ENCODE measurements around the gene FGF7.
"Not testable (repeated sequence)": the region's sequence is repeated elsewhere in the genome, so short reads cannot be mapped to it uniquely, and the experiment has no call there.

FGF7 gene

DNA sequence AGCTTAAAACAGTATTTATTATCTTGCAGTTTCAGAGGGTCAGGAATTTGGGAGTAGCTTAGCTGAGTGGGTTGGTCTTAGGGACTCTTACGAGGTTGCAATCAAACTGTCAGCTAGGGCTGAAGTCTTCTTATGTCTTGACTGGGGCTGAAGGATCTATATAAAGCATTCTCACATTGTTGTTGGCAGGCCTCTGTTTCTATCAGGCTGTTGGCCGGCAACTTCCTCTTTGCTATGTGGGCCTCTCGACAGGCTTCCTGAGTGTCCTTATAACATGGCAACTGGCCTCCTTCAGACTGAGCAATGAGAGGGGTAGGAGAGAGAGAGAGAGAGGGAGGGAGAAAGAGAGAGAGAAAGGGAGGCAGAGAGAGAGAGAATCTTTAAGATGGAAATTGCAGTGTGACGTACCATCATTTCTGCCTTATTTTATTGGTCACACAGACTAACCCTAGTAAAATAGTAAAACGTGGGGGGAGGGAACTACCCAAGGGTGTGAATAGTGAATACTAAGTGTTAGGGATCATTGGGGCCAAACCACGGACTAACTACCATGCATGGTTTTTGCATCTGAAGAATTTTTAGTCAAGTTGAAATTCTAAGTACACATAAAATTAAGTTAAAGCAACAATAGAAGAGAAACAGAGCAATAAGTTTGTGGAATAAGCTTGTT is 16.1 kb downstream of the FGF7 start:
- DNase-seq (ENCODE audit: low read depth): no peak

DNA sequence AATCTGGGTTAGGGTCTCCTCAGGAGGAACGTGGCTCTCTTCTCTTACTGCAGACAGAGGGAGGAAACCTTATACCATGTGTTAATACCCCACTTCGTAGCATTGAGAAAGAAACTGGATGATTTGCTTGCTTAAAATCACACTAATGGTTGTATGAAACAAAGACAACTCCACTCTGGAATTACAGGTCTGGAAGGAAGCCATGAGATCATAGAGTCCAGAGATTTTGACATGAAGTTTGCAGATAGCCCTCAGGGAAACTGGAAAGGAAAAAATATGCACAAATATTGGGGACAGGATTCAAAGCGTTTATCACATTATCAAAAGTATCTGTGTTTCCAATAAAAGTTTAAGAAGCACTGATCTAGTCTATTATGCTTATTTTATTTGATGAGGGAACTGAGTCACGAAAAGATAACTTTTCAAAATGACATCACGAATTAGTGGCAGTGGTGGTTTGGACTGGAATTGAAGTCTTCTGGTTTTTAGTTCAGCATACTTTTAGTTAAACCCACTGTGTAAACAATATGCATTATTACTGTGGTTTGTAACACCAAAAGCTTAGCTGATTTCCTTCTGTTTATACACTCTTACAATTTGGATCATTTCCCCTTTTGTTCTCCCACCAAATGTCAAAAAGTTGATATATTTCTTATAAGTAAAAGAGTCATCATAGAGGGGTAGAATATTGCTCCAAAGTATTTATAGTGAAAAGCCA is 16.8 kb downstream of the FGF7 start:
- no peak for DNase-seq (ENCODE audit: low read depth)

DNA sequence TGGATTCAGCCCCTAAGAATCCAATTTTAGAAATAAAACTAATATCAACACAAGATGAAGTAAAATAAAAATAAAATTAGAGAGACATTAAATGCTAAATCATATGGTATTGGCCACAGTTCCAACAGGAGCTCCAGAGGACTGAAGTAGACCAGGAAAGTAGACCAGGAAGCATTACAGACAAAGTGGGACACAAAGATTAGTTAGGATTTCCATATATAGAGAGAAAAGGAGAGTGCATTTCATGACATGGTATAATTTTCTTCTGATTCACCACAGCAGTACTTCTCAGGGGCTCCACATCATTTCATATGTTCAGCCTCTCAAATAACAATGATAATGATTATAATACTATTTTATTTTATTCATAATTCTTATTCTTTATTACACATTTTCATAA is 18.3 kb downstream of the FGF7 start:
- no peak for DNase-seq (ENCODE audit: low read depth)

DNA sequence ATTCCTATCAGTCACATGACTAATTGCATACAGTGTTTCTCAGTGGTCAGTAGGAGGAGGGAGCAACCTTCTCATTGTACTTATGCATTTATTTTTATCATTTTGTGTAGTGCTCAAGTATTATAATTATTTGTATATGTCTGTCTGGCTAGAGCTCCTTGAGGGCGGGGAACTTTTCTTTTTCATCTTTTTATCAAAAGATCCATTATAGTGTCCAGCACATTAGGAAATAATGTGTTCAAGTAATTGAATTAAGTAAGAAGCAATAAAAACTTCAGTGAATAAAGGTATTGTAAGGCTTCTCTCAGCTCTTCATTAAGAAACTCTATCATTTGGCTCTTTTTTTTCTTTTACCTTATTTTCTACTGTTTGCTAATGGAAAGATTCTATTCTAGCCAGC is 18.8 kb downstream of the FGF7 start:
- no peak for DNase-seq (ENCODE audit: low read depth)

DNA sequence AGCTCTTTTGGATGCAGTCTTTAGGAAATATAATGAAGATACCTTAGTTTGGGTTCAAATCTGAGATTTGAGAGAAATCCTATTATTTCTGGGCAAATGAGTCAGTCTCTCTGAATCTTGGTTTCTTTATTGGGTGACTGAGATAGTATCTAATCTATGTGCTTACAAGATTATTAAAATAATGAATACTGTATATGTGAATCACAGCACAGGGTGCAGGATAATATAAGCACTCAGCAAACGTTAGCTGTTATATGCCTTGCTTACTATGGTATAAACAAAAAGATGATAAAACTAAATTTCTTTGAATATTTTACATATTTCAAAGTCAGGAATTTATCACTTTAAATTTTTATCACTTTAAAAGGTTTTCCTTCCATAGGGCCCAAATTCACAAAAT is 29.6 kb downstream of the FGF7 start:
- no peak for DNase-seq (ENCODE audit: low read depth)

DNA sequence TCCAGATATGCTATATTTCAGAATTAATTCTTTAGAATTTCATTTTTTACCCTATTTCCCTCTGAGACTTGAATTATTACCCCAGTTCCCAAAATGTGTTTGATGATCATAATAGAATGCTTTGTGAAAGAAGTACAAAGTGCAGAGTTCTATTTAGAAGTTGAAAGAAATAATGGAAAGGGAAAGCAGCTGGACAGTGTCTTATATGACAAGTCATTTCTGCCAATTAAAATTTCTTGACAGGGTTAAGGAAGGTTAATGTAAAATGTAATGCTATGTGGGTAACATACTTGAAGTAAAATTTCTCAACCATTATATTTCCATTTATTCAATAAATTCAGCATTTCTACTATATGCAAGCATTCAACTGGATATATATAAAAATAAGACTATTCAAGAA is 33.1 kb downstream of the FGF7 start:
- no peak for DNase-seq (ENCODE audit: low read depth)

DNA sequence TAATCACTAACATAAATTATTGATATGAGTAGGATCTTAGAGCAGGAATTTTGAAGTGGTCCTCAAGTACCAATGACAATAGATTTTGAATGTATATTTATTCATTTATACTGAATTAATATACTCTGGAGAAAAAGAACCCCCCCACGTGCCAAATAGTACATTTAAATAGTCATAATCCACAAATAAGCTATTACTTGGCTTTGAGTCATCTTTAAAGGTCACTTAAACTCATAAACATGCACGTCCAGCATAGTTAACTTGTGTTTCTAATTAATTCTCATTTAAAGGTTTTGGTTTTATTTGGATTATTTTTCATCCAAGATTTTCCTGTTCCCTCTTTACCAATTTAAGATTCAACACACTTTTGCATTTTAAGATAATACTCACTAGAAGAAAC is 35.1 kb downstream of the FGF7 start:
- DNase-seq (ENCODE audit: low read depth): no peak

DNA sequence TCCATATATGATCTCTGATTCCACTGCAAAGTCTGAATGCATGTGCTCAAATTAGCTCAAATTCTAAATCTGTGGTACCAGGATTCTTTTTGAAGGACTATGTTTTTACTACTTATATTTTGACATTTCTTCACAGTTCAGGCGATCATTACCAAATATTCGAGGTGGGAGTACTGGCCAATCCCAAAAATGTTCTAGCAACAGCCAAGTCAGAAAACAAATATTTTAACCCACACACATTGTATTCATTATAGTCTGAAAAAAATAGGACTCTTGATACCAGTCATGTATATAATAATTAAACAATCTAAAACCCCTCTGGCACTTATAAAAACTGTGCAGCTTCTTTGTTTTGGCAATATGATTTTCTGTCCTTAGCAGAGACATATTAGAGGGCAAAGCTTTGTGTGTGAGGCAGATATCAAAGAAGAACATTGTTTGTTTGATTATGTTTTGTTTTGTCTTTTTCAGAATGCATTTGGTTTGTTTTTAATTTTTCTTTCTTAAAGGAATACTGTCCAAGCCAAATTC is 37.4 kb downstream of the FGF7 start:
- no peak for DNase-seq (ENCODE audit: low read depth)

DNA sequence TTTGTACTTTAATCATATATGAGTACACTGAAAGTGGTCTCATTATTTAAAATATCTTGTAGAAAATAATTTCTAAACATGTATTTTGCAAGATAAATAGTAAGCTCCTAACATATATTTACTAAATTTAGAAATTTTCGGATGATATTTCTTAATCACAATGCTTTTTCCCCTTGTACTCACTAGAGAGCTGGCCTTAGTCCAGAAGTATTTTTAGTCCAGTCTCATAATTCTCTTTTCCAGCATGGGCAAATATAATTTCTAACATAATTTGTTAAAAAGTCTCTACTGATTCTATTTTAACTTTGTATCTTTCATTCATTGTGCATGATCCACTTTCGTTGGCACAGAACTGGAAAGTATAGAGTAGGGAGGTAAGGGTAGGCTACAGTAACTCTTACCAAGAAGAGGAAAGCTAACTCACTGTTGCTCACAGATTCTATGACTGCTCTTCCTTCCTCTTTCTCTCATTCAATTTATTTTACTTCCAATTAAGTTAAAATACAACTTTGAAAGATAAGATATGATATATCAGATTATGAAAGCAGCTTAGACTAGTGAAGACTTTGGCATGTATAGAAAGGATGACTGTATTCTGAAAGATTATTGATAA is 39.3 kb downstream of the FGF7 start:
- no peak for DNase-seq (ENCODE audit: low read depth)

DNA sequence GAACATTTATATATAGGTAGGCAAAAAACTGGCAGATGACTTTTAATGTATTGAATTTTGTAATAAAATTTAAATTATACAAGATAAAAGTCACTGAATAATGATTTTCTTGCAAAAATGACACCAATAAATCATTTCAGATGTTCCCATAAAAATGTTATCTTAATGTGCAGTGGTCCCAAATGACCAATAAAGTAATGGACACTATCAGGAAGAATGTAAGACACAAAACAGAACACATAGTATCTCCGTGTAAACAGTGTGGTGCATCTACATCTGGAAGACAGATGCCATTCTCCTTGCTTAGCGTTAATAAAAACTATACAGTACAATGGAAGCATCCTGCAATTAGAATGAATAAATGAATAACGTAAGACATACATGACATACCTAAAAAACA is 41.5 kb downstream of the FGF7 start:
- no peak for DNase-seq (ENCODE audit: low read depth)

DNA sequence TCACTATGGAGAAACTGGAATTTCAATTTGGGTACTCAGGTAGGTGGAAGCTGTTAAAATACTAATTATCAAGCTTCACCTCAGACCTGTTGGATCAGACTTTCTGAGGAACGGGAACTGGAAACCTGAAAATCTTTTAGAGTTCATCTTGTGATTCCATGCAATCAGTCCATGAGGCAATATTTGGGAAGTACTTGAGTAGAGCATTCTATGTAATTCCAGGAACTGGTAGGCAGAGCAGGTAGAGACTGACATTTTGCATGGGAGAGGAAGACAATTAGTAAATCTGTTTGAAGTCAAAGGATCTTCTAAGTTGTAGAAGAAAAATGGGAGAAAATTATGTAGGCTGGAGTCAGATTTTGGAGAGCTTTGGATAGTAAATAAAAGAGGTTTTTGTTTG is 43.1 kb downstream of the FGF7 start:
- no peak for DNase-seq (ENCODE audit: low read depth)

DNA sequence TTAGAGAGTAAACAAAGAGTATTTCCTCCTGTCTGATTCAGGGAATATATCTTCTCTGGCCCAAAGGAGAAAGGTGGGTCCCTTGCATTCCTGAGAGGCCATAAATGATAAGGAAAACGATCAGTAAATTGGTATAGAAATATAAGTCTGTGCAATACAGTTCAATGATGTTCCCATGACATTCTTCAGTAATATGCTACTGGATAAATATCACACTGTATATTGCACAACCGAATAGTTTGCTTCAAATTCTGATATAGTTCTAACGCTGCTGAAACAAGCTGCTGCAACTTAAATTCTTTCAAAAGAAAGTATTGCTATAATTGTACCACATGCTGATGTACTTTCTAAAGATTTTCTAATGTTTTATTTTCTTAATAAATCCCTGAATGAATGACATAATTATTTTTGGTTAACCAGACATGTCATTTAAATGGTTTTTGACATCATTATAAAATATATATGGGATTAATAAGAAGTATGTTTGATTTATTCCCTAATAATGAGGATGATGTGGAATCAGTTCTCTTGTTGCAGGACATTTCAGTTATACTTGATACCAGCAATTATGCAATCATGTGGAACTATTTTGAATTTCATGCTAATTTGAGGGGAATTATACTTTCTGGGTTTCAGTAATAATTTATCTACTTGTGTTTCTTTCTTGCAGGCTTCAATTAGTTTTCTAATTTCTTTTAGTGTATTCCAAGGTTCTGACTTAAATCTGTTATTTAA is 44.9 kb downstream of the FGF7 start:
- DNase-seq (ENCODE audit: low read depth): no peak

DNA sequence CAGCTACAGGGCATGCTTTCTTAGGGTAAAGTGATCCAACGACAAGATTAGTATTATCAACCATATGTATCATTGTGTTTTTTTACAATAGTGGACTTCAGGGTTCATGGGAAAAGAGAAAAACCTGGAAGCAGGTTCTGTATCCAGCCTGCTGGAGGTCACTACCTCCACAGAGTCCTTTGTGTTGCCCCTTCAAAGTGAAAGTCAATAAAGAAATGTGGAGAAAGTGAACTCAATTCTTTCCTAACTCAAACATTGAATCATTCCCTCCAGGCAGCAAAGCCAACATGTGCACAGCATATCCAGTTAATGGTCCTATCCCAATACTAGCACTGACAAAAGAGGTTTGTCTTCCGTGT is 45.4 kb downstream of the FGF7 start:
- no peak for DNase-seq (ENCODE audit: low read depth)

DNA sequence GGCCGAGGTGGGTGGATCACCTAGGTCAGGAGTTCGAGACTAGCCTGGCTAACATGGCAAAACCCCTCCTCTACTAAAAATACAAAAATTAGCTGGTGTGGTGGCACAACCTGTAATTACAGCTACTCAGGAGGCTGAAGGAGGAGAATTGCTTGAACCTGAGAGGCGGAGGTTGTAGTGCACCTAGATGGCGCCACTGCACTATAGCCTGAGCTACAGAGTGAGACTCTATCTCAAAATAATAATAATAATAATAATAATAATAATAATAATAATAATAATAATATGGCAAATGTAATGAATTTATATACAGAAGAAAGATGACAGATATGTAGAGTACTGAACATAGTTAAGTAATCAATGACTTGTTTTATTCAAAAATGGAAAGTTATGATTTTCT is 48.2 kb downstream of the FGF7 start:
- DNase-seq (ENCODE audit: low read depth): peak; percentile 7

DNA sequence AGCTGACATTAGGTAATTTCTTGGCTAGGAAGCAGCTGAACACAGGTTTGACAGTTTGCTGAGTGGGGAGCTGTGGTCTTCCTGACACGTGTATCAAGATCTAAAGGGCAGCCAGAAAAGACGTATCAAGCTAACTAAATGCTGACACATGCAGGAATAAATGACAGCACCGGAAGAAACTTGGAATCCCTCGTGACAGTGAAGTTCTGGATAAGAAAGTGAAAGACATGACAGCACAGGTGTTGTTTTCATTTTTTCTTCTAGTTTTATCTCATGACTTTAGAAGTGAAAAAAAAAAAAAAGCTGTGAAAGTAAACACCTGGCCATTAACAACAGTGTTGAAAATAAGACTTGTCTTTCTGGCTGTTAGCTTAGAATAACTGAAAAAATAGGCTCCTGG is 48.7 kb downstream of the FGF7 start:
- DNase-seq (ENCODE audit: low read depth): no peak

DNA sequence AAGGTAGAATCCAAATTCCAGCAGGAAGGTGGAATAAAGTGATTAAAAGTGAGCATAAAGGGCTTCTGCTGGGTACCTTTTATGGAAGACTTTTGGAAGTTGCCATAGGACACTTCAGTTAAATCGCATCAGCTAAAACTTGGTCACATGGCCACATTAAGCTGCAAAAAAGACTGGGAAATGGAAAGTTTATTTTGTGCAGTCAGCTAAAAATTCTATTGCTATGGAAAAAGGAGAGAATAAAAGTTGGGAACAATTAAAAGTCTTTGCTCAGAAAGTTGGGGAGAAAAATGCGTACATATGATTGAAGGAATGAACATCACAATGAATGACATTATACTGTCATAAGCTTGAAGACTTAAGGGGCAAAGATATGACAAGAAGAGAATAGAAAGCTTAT is 49.3 kb downstream of the FGF7 start:
- no peak for DNase-seq (ENCODE audit: low read depth)

DNA sequence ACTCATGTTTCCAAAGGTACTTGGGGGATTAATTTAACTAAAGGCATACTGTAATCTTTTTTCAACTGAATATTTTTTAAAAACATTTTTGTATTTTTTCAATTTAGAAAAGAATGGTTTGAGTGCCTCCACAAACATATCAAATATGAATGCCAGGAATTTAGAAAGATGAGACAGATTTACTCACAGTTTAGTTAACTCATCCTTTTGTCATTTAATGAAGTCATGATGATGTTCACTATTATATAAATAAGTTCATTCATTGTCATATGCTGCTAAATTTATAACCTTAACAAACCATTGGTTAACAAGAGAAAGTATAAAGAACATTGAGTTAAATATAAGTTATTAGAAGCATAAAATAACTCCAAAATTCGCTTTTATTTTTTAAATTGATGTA is 50.0 kb downstream of the FGF7 start:
- no peak for DNase-seq (ENCODE audit: low read depth)

DNA sequence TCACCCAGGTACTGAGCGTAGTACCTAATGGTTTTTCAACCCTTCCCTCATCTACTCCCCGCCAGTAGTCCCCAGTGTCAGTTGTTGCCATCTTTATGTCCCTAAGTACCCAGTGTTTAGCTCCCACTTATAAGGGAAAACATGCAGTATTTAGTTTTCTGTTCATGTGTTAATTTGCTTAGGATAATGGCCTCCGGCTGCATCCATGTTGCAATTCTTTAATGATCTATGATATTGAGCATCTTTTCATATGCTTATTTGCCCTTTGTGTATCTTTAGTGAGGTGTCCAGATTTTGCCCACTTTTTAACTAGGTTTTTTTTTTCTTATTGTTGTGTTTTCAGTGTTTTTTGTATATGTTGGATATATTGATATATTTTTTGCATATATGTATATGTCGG is 55.0 kb downstream of the FGF7 start:
- not testable (repeated sequence) for DNase-seq (ENCODE audit: low read depth)

DNA sequence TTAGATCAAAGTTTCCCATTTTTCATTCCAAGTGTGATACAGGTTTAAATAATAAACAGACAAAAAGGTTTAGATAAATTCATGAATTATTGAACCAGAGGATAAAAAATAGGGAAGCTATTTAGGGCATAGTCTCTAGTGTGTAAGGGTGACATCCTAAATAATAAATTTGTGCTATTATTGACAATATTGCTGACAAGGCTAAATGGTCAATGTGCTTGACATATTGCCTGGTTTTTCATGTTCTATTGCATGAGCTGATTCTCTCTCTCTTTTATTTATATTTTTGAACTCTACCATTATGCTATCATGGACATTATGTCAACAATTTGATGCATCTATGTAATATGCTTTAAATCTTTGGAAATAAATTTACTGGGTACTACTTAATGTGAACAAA is 55.9 kb downstream of the FGF7 start:
- DNase-seq (ENCODE audit: low read depth): not testable (repeated sequence)

DNA sequence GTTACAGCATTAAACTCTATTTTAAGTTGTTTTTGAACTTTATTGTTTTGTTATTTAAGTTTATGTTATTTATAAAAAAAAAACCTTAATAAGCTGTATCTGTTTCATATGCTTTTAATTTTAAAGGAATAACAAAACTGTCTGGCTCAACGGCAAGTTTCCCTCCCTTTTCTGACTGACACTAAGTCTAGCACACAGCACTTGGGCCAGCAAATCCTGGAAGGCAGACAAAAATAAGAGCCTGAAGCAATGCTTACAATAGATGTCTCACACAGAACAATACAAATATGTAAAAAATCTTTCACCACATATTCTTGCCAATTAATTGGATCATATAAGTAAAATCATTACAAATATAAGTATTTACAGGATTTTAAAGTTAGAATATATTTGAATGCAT is 62.4 kb downstream of the FGF7 start:
- DNase-seq (ENCODE audit: low read depth): not testable (repeated sequence)

DNA sequence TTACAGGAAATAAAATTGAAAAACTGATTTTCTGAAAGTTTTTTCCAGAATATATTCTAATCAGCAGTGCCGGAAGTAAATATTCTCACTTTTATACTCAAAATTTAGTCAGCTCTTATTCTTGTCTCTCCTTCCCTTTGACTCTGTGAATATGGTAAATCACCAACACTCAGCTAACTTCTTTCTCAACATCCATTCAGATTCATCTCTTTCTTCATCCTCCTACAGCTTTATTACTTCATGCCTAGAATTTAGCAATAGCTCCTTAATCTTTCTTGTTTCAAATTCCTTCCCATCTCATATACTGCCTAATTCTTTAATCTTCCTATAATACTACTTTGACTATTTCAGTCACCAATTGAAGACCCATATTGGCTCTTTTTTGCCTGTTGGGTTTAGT is 67.9 kb downstream of the FGF7 start:
- DNase-seq (ENCODE audit: low read depth): no peak

DNA sequence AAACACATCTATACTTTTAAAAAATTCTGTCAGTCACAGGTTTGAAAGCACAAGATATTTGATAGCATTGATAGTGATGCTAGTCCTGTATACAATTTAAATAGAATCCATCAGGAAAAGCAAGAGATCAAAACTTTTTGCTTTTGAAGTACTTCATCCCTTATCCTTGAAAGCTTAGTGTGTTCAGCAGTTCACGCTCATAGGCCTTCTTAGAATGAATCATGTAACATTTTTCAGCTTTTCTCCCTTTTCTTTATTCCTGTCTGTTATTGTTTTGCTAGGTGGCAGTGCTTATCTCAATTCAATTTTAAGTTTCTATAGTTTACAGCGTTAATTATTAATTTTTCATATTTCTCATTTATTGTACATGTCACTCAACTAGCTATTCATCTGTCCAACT is 69.1 kb downstream of the FGF7 start:
- DNase-seq (ENCODE audit: low read depth): no peak

DNA sequence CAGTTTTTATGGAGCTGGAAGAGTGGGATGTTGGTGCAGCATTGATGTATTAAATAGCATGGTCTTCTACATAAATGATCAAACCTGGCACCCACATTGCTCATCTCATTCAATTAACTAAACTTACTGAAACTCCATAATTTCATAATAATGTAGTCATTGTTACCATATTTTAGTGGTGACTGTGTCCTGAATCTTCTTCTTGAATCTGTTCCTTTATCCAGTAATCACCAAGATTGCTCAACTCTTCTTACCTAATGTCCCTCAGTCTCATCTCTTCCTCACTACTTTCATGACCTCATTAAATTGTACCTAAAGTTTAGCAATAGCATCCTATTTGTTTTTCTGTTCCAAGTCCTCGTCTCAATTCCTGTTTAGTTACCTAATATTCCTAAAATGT is 69.8 kb downstream of the FGF7 start:
- DNase-seq (ENCODE audit: low read depth): no peak
